Measurements from ENCODE around the gene JTB.
"Not testable (repeated sequence)": the region's sequence is repeated elsewhere in the genome, so short reads cannot be mapped to it uniquely, and the experiment has no call there.

JTB gene

DNA sequence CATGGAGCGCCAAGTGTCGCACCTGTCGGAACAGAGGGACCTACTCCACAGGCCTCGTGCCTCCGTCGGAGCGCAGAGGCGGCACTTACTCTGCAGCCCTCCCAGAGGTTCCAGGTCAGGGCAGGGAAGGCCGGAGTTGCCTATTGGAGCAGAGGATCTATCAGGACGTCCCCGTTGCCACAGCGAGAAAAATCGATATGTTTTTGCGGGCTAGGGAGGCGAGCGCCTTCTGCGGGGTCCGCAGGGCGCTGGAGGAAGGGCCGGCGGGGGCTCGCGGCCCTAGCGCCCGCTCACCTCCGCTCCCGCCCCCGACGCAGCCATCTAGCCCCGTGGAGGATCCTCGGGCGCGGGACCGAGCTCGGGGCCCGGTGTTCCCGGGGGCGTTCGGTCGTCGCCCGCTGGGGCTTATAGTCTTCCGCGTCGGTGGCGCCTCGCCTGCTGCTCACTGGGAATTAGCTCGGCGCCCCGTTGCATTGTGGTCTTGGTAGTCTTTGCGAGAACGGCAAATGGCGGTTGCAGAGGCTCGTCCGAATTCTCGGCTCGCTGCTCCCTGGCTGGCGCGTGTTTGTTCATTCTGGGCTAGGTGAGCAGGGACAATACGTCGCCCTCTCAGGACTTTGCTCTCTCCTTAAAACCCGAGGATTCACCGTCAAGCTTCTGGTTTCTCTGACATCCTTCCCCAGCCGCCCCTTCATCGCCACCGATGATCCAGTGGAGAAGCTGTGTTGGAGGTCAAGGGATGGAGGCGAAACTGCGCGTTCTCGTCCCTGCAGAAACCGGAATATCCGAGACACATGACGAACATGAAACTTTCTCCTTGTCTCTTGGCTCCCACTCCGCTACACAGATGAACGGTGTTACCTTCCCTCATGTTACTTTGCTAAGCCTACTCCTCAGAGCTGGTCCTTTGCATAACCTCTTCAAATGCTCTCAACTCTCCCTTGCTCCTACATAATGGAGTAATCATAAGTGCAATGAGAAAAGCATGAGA, at the start of gene JTB:
Gene JTB, minus strand, starts transcription at position 425 of the 991 bp plus-strand sequence. Its CDS starts 422 bp downstream, at position 3.
- peak; percentile 83 for DNase-seq

DNA sequence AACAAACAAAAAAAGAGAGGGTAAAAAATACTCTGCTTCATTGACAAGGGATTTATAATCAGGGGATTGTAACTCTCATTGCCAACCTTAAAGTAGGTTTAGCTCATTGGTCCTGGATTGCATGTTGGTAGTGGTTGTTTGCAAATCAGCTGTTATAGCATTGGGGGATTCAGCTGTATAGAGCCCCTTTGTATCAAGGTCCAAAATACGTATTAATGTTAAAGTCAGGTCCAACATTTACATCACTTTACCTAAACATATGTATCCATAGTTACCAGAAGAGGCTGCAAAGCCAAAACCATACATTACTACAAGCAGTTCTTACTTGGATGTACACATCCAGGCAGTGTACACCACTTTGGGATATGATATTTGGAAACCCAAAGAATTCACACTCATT, 42.5 kb upstream of the JTB start:
- DNase-seq = no peak

DNA sequence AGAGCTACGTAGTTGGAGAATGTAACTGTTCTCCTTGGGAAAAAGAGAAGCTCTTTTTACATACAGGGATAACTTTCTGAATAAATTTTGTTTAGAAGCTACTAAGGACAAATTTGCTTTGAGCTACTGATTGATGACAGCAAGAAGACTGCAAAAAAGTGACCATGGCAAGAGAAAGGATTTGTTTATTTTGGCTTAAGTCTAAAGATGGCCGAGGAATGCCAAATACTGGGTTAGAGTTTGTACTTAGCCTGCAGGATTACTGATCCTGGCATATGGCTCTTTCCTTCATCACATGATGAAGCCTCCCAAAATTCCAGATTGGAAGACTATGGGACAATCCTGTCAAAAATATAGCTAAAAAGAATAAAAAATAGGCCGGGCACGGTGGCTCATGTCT, 41.8 kb upstream of the JTB start:
- DNase-seq = no peak

DNA sequence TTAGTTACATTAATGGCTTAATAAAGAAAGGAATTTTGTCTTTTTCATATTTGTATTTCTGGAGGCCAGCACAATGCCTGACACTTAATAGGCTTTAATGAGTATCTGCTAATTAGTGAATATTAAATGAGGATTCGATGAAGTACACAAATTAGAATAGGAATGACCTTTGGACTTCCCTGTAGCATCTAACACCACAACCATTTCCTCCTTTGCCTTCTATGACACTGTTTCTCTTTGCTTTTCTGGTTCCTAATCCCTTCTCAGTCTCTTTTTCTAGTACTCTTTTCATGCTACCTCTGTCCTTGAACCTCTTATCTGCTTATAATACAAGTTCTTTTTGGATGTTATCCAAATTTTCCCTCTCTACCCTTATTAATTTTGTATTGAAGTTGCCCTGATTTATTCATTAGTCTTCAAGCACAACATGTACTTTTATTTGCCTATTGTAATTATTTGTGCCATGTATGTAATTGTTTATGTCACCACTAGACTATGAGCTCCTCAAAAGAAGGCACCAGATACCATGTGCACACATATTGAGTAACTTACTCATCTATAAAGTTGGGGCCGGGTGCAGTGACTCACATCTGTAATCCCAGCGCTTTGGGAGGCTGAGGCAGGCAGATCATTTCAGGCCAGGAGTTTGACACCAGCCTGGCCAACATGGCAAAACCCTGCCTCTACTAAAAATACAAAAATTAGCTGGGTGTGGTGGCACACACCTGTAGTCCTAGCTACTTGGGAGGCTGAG, 36.9 kb upstream of the JTB start:
- DNase-seq = no peak

DNA sequence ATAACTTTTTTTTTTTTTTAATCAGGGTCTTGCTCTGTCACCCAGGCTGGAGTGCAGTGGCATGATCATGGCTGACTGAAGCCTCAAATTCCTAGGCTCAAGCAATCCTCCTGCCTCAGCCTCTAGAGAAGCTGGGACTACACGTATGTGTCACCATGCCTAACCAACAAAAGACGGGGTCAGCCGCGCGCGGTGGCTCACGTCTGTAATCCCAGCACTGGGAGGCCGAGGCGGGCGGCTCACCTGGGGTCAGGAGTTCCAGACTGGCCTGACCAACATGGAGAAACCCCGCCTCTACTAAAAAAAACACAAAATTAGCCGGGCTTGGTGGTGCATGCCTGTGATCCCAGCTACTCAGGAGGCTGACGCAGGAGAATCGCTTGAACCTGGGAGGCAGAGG, 35.1 kb upstream of the JTB start:
- not testable (repeated sequence) for DNase-seq

DNA sequence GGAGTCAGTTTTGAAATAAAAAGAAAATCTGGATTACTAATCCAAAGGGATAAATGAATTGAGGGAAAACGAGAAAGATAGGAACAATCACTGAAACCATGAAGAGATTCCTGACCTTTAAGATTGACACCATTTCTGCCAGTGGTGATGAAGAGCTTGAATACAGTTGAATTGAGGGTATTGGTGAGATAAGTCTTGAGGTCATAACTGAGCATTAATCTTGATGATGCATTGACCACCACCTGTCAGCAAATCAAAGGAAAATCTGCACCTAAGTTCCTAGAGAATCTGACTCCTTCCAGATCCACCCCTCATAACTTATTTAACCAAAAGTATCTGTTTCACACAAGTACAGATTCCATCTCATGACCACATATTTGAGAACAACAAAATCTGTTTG, 34.7 kb upstream of the JTB start:
- DNase-seq = no peak

DNA sequence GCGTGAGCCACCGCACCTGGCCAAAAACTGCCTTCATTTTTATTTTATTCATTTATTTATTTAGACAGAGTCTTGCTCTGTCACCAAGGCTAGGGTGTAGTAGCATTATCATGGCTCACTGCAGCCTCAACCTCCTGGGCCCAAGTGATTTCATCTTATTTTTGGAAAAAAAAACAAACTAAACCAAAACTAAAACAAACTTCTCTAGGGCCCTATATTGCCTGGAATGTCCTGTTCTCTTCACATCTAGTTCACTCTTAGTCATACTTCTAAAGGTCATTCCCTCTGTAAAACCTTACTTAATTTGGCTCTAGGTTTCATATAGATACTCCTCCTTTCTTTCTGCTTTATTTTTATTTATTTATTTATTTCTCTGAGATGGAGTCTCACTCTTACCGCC, 28.7 kb upstream of the JTB start:
- no peak for DNase-seq

DNA sequence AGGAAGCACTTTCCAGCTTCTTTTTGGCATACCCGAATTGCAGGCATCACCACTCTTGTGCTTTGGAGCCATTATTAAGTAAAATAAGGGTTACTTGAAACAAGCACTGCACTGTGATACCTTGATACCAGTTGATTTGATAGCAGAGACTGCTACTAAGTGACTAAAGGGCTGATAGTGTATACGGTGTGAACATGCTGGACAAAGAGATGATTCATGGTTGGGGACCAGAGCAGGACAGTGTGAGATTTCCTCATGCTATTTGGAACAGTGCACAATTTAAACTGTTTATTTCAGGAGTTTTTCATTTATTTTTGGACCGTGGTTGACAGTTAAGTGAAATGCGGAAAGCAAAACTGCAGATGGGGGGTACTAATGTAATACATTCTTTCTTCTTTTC, 22.9 kb upstream of the JTB start:
- DNase-seq = no peak

DNA sequence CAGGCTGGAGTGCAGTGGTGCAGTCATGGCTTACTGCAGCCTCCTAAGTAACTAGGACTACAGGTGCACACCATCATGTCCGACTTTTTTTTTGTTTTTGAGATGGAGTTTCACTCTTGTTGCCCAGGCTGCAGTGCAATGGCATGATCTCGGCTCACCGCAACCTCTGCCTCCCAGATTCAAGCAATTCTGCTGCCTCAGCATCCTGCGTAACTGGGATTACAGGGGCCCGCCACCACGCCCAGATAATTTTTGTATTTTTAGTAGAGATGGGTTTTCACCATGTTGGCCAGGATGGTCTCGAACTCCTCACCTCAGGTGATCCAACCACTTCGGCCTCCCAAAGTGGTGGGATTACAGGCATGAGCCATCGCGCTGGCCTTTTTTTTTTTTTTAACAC, 19.4 kb upstream of the JTB start:
- not testable (repeated sequence) for DNase-seq

DNA sequence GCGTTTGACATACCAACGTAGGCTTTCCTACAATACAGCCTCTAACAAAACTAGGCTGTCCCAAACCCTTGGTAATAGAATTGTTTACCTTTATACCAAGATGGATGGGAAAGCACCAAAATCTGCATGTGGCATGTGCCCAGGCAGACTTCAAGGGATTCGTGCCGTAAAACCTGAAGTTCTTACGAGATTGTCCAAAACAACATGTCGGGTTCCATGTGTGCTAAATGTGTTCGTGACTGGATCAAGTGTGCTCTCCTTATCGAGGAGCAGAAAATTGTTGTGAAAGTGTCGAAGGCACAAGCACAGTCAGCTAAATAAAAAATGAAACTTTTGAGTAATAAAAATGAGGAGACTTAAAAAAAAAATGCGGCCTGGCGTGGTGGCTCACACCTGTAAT, 18.2 kb upstream of the JTB start:
- DNase-seq = no peak

DNA sequence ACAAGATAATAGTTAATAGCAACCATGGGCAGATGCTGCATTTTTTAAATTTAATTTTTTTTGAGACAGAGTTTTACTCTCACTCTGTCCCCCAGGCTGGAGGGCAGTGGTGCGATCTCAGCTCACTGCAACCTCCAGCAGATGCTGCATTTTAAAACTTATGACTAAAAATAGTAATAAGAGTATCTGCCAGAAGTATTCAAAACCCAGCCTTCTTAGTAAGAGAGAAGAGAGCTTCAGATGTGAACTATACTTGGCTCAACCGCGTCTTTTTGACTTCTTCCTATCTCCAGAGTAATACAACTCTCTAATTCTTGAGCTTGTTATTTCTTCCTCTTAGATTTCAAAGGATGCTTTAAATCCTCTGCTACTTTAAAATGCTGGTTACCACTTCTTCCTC, 17.7 kb upstream of the JTB start:
- no peak for DNase-seq

DNA sequence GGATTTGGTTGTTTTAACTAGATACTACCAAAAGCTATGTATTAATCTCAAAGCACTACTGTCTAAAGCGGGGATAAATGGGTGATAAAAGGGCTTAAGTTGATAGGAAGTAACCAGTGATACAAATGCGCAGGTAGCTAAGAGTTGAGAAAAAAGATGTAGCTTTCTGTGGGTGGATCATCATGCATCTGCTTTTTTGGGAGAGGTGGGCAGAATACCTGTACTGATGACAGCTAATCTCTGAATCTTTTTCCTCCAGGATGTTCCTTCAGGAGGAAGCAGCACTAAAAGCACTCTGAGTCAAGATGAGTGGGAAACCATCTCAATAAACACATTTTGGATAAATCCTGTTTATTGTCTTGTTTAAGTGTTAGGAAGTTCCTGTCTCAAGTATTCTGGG, 14.3 kb upstream of the JTB start:
- no peak for DNase-seq

DNA sequence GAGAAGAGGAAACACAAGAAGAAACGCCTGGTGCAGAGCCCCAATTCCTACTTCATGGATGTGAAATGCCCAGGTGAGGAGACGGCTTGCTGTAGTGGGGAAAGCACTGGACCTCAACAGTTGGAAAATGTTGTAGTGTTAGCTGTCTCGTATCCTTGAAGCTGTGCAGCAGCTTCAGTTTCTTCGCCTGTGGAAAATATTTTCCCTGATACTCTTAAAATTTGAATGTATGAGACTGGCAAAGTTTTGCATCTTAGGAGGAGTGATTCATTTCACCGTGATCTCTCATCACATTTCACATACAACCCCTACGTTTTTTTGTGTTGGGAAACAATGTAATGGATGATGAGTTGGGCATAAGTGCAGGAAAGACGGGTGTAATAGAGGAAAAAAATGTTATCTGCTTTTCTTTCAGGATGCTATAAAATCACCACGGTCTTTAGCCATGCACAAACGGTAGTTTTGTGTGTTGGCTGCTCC, 13.7 kb upstream of the JTB start:
- no peak for DNase-seq

DNA sequence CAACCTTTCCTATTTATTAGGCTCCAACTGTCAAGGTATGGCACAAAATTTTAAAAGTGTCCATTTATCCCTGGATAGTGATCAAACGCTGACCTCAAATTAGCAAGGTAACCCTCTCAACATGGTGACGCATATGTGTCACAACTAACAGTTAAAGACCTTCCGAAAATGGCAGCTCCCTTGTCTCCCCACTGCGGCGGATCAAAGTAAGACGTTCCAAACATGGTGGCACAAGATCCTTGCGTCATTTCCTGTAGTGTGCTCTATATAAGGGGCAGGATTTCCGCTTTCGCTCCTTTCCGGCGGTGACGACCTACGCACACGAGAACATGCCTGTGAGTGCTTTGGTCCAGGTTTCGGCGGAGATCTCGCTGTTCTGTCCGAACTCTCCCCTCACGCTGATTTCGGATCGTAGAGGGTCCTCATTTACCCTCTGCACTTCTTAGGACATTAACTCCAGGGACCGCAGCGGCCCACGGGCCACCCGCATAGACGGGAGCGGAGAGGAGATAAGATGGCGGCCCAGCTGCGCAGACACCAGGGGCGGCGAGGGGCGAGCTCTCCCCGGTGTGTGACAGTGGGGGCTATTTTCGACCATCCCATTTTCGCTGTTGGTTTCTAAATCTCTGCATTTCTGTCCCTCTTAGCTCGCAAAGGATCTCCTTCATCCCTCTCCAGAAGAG, 13.1 kb upstream of the JTB start, which contains the start of gene RPS27:
Gene RPS27, plus strand, starts transcription at position 295 of the 683 bp plus-strand sequence. Its CDS starts 35 bp downstream, at position 330.
- peak; percentile 87 to 99 for DNase-seq

DNA sequence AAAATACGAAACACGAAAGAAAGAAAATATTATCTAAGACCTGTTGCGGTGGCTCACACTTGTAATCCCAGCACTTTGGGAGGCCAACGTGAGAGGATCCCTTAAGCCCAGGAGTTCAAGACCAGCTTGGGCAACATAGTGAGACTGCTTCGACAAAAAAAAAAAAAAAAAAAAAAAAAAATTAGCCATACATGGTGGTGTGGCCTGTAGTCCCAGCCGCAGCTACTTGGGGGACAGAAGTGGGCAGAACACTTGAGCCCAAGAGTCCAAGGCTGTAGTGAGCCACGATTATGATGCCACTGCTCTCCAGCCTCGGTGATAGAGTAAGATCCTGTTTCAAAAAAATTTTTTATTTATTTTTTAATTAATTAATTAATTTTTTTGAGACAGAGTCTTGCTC, 10.1 kb upstream of the JTB start:
- DNase-seq = no peak

DNA sequence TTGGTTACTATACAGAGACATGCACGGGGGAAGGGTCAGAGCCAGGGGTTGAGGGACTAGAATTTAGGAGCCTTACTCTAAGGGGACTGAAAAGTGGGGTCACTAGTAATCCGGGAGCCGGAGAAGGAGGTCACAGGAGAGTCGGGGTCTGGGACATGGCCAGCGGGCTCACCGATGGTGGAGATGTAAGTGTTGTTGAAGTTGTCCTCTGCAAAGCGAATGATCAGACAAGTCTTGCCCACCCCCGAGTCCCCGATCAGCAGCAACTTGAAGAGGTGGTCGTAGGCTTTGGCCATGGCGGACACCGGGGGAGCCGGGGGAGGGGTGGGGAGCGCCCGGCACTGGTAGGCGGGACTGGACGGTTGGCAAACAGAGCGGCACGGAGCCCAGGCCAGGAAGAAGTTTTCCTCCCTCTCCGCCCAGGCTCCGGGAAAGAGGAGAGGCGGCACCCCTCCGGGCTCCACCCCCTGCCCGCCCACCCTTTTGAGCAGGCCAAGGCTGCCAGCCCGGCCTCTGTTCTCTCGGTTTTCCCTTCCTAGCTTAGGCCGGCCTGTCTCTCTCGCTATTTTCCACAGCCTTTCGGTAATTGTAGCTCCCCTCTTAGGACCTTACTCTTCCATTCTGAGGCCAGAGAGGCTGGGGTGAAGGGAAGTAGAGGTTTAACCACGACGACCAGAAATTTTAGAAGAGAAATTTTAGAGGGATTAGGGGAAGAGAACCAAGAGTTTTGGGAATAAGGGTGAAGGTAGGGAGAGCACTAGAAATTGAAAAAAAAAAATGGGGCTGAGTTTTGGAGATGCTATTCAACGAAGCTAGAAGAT, 8.7 kb upstream of the JTB start, which contains the start of gene RAB13:
Gene RAB13, minus strand, starts transcription at position 399 of the 821 bp plus-strand sequence. Its CDS starts 103 bp downstream, at position 296.
- DNase-seq = peak; percentile 54 to 66

DNA sequence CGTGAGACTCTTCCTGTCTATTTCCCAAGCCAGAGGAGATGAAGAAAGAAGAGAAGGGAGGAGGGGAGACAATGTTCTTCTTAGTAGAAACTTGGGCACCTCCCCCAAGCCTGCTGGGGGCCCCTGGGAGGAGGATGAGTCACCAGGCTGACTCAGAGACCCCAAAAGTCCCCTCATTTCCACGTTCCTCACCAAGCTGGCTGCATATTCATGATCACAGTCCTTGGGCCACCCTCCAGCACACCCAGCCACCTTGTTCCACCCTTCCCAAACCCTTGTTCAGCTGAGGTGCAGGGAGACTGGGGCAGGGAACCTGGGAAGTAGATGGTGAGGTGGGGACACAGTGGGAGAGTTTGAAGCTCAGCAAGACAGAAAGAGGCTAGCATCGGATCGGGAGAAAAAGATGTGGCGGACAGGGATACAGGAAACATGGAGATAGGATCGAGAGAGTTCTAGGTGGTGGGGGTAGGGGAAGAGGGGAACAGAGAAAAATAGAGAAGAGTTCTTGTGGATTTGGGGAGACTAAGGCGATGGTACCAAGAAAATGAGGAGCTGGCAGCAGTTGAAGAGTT, 8.0 kb upstream of the JTB start:
- no peak for DNase-seq

DNA sequence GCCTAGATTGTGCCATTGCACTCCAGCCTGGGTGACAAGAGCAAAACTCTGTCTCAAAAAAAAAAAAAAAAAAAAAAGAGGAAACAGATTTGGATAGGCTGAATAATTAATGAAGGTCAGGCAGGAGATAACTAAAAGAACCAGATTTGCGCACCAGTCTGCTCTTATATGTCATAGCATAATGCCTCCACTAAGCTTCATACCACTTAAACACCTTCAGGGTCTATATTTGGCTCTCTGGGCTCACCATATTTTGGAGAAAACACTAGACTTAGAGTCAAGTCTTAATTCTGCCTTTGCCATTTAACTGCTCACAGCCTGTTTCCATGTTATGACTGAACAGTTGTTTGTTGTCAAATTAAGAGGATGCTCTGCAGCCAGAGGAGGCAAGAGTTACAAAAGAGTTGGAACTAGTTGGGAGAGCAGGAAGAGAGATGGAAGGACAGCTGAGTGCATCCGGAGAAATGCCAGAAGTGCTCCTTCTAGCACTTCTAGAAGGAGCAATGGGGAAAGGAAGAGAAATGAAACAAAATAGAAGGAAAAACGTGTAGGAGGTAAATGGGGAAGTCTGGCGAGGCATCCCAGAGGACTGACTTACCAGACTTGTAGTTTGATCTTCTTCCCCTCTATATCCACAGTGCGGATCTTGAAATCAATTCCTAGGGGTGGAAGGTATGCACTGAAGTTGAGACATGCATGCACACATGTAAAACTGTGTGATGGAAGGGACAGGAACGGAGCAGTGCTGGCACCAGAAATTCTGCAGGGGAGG, 6.8 kb upstream of the JTB start:
- DNase-seq = no peak

DNA sequence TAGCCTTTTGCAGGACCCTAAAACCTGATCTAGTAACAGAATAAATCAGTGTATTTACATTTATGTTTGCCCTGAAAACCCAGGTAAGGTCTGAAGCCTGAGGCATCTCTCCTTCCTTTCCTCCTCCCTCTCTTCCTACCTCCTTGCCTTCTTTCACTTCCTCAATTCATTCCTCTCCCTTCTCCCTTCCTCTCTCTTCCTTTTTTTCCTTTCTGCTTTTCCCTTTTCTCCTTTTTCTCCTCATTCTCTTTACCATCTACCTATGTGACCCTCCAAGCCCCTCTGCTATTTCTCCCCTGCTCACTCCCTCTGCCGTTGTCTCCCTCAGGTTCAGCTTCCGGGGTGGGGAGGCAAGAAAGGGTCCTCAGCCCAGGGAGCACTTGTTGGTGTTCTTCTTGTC, 4.3 kb upstream of the JTB start:
- not testable (repeated sequence) for DNase-seq

DNA sequence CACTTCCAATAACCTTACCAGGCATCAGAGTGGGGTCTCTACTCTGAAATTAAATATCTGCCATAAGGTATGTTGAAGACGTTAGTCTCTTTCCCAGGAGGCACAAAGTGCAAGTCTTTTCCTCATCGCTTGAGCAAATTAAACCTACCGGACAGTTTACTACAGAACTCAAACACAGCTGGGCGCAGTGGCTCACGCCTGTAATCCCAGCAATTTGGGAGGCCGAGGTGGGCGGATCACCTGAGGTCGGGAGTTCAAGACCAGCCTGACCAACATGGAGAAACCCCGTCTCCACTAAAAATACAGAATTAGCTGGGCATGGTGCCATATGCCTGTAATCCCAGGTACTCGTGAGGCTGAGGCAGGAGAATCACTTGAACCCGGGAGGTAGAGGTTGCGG, 1.6 kb upstream of the JTB start:
- DNase-seq = not testable (repeated sequence)

Data from hippocampal formation (tissue), 2 donors.